ENCODE data around the gene METTL25.

METTL25 gene

DNA sequence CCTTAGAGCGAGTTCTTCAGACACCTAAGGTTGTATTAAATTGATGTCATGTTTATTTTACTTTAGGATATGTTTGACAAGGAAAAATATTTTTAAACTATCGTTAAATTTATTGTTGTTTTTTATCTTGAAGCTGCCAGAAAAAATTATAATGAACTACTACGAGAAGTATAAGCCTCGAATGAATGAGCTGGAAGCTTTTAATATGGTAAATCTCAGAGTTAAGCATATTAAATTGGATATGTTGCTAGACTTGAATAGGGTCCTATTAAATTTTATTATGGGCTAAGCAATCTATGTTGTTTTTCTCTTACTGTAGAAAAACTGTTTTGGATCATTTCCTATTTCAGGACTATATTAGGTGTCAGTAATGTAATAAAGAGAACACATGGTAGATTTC lies 118.2 kb downstream of the METTL25 start:
- DNase-seq (ENCODE audit: insufficient read length, low spot score) (no peak), FAIRE-seq (no peak)
- TF ChIP-seq, protein P1, sequence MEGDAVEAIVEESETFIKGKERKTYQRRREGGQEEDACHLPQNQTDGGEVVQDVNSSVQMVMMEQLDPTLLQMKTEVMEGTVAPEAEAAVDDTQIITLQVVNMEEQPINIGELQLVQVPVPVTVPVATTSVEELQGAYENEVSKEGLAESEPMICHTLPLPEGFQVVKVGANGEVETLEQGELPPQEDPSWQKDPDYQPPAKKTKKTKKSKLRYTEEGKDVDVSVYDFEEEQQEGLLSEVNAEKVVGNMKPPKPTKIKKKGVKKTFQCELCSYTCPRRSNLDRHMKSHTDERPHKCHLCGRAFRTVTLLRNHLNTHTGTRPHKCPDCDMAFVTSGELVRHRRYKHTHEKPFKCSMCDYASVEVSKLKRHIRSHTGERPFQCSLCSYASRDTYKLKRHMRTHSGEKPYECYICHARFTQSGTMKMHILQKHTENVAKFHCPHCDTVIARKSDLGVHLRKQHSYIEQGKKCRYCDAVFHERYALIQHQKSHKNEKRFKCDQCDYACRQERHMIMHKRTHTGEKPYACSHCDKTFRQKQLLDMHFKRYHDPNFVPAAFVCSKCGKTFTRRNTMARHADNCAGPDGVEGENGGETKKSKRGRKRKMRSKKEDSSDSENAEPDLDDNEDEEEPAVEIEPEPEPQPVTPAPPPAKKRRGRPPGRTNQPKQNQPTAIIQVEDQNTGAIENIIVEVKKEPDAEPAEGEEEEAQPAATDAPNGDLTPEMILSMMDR (IDR thresholded peaks at IDR 0.05; ENCODE audit: insufficient read depth, missing control alignments): no peak

DNA sequence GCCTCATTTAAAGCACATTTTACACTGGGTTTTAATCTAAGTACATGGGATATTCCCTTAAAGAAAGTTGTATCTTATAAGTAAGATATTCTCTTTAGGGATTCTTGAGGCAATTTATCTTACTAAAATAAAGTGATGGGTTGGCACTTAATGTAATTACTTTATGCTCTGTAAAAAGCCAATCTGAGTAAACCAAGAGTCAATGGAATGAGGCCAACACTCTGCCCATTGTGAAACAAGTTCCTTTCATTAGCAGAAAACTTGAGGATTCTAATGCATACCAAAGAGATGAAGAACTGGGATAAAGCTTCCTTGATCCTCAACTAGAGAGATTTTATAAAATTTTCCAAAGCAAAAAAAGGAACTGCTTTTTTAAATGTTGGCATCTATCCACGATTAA lies 121.2 kb downstream of the METTL25 start:
- DNase-seq (ENCODE audit: insufficient read length, low spot score) (no peak), FAIRE-seq (no peak)
- TF ChIP-seq, protein P1 (IDR thresholded peaks at IDR 0.05; ENCODE audit: insufficient read depth, missing control alignments): no peak

DNA sequence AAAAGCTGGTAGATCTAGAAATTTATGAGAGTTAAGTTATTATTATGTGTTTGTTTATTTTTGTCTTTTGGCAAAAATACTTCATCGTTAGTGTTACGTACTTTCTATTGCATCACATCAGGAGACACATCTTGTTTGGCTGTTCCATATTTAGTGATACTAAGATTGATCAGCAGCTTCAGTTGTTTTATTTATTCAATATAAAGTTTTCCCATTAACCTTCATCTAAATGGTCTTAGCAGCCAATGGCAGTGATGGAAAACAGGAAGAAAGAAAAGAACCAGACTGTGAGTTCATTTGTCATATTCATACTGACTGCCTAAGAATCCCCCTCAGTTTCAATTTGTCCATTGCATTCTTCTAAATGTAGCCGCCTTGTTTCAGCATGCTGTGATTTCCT lies 122.3 kb downstream of the METTL25 start:
- TF ChIP-seq, protein P1 (IDR thresholded peaks at IDR 0.05; ENCODE audit: insufficient read depth, missing control alignments): no peak
- FAIRE-seq: no peak

DNA sequence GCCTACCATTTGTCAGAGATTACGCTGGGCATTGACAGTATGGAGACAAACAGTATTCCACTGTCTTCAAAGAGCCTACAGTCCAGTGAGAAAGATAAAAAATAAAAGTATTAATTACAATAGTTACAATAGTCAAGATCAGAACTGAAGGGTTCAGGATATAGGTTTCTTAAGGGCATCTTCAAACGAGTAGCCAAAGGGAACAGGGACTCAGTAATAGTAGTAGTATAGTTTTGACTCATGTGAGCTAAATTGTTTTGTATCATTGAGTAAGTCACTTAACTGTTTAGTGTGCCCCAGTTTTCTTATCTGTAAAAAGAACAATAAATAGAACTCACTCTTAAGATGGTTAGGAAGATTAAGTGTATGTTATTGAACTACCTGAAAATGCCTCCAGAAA lies 123.6 kb downstream of the METTL25 start:
- no peak for DNase-seq (ENCODE audit: insufficient read length, low spot score)
- no peak for FAIRE-seq
- TF ChIP-seq, protein P1 (IDR thresholded peaks at IDR 0.05; ENCODE audit: insufficient read depth, missing control alignments): no peak

More for the DNA sequence above, 122.3 kb downstream of the METTL25 start:
- no peak for DNase-seq (ENCODE audit: insufficient read length, low spot score)

DNA sequence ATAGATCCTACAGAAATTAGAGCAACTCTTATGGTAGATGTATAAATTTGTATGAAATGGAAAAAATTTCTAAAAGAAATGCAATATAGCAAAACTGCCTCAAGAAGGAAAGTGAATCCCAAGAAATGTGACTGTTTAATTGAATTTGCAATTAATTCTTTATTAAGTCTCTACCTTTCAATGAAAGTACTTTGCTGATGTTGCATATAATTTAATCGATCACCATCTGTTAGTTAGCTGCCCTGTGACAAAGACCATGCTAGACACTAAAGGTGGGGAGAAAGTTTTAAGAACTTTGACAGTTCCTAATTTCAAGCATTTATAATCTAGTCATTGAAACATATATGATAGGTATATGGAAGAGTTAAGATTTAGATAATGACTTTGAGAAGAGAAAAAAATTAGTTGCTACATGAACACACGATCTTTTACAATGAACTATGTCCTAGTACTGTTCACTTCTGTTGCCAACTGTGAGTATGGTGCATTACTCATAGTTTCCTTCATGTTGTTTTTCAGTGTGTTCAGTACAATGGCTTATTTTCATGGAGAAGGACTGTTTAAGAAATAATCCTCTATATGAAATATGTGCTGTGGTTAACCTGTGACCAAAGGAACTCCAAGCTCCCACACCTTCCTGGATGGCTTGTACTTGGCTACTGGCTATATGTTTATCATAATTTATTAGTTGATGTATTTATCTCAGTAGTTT lies 128.4 kb downstream of the METTL25 start:
- DNase-seq (ENCODE audit: insufficient read length, low spot score) (no peak), FAIRE-seq (no peak)
- TF ChIP-seq, protein P1 (IDR thresholded peaks at IDR 0.05; ENCODE audit: insufficient read depth, missing control alignments): no peak

GRCh38 chr12:82504409-82504808 lies 146.1 kb downstream of the METTL25 start:
- FAIRE-seq: no peak
- DNase-seq (ENCODE audit: insufficient read length, low spot score): no peak
- TF ChIP-seq, protein P1 (IDR thresholded peaks at IDR 0.05; ENCODE audit: insufficient read depth, missing control alignments): no peak

DNA sequence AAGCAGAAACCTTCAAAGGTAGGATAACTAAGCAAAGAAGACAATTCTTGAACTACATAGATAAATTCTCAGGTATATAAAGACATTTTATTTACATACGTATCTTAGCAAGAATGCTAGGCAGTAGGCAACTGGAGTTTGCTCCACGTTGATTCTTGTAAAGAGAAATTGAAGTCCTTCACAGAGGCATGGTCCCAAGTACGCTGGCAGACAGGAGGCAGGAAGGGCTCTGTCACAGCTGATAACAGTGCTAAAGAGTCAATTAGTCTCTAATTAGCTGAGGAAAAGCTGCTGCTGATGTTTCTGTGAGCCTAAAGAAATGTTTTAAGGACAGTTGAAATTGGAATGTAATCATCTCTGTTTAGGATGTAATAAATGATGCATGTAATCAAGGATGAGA lies 146.8 kb downstream of the METTL25 start:
- FAIRE-seq (no peak), DNase-seq (ENCODE audit: insufficient read length, low spot score) (no peak)
- TF ChIP-seq, protein P1 (IDR thresholded peaks at IDR 0.05; ENCODE audit: insufficient read depth, missing control alignments): no peak

All from D721Med (cell line).